Smooth muscle cell (in vitro differentiated cells): ENCODE measurements around the gene CX3CR1. TPM values are rescaled to one million over a fixed set of nuclear protein-coding genes. Genes with fewer than 3 reads are reported as not detected.

Experiments
- DNase-seq: peaks from one replicate; lab custom pipeline; 2025; ENCODE audit not compliant: unreplicated experiment; lab: John Stamatoyannopoulos, UW
- H2AFZ ChIP-seq: fragments of 200-600 bp; sonication (generic); 2 replicates; pipeline ENCODE4 v1.6.0; 2016; ENCODE audit warnings: antibody characterized with exemption, low read depth, mild to moderate bottlenecking
- H3F3A ChIP-seq: fragments of 200-600 bp; sonication (generic); 2 replicates; pipeline ENCODE4 v1.6.0; 2017; ENCODE audit warnings: antibody characterized with exemption, low read depth
- H3K27ac ChIP-seq: fragments of 200-600 bp; sonication (generic); 2 replicates; pipeline ENCODE4 v1.5.1; 2016; ENCODE audit warnings: low read depth, mild to moderate bottlenecking
- H3K27me3 ChIP-seq: fragments of 200-600 bp; sonication (generic); 2 replicates; pipeline ENCODE4 v1.6.1; 2016; ENCODE audit warnings: low read depth, mild to moderate bottlenecking
- H3K36me3 ChIP-seq: fragments of 200-600 bp; sonication (generic); 2 replicates; pipeline ENCODE4 v1.5.1; 2016; ENCODE audit warnings: low read depth
- H3K4me1 ChIP-seq: fragments of 200-600 bp; sonication (generic); 2 replicates; pipeline ENCODE4 v1.5.1; 2016; ENCODE audit warnings: low read depth
- H3K4me2 ChIP-seq: fragments of 200-600 bp; sonication (generic); 2 replicates; pipeline ENCODE4 v1.6.0; 2016; ENCODE audit warnings: mild to moderate bottlenecking
- H3K4me3 ChIP-seq: fragments of 200-600 bp; sonication (generic); 2 replicates; pipeline ENCODE4 v1.5.1; 2016; ENCODE audit warnings: mild to moderate bottlenecking
- H3K79me2 ChIP-seq: fragments of 200-600 bp; sonication (generic); 2 replicates; pipeline ENCODE4 v1.6.0; 2016; ENCODE audit warnings: low read depth, mild to moderate bottlenecking
- H3K9ac ChIP-seq: fragments of 200-600 bp; sonication (generic); 2 replicates; pipeline ENCODE4 v1.6.0; 2016; ENCODE audit warnings: low read depth
- H3K9me3 ChIP-seq: fragments of 200-600 bp; sonication (generic); replicated peaks from 2 replicates; pipeline ENCODE4 v1.5.1; 2016; ENCODE audit warnings: low read depth
- H4K20me1 ChIP-seq: fragments of 200-600 bp; sonication (generic); 2 replicates; pipeline ENCODE4 v1.6.0; 2016; ENCODE audit warnings: low read depth
- WGBS: methylation state at CpG from one replicate; pipeline ENCODE4 v1.1.7; 2016; ENCODE audit warnings: low lambda C conversion rate; 5-methylcytosine and 5-hydroxymethylcytosine counted together
- polyA plus RNA-seq: library from polyadenylated mRNA; unstranded; fragments of >200 nt; fragmentation: Nextera tagmentation; extraction: Ambion mirVana; gene quantifications from 2 replicates; pipeline ENCODE4 v1.2.1, GENCODE V29; 2016
- total RNA-seq: library from RNA; depleted of rRNA; stranded (reverse); fragments of >200 nt; gene quantifications from 2 replicates; pipeline ENCODE4 v1.2.3, GENCODE V29; 2014
- TF ChIP-seq, protein P1 (sequence below): fragments of 200-600 bp; sonication (generic); IDR thresholded peaks from 2 replicates; pipeline ENCODE4 v1.5.1; 2017; ENCODE audit warnings: borderline replicate concordance, mild to moderate bottlenecking, antibody characterized with exemption; ENCODE audit not compliant: insufficient read depth, poor library complexity, severe bottlenecking

Gene CX3CR1
- total and polyA plus RNA-seq, 2 experiments from 2014 or later, result not detected

GRCh38 chr3:39288300-39288808, 8.5 kb upstream of the CX3CR1 start:
- Histone ChIP-seq H3K4me2 (no peak overlapping the region), H3K4me3 (no peak overlapping the region), H3K36me3 (no peaks in the 10 kb centered on the region), H3K9ac (no peak overlapping the region), H3K9me3 (no peaks in the 10 kb centered on the region), H3F3A (no peaks in the 10 kb centered on the region), H2AFZ (no peak overlapping the region), H3K79me2 (no peaks in the 10 kb centered on the region), H4K20me1 (no peaks in the 10 kb centered on the region), H3K27me3 (no peaks in the 10 kb centered on the region), H3K27ac (no peak overlapping the region), H3K4me1 (no peaks in the 10 kb centered on the region)
- peak; percentile 9 for DNase-seq
- 32% methylated on average over 3 of the region's 3 CpGs for WGBS
- TF ChIP-seq, protein P1, sequence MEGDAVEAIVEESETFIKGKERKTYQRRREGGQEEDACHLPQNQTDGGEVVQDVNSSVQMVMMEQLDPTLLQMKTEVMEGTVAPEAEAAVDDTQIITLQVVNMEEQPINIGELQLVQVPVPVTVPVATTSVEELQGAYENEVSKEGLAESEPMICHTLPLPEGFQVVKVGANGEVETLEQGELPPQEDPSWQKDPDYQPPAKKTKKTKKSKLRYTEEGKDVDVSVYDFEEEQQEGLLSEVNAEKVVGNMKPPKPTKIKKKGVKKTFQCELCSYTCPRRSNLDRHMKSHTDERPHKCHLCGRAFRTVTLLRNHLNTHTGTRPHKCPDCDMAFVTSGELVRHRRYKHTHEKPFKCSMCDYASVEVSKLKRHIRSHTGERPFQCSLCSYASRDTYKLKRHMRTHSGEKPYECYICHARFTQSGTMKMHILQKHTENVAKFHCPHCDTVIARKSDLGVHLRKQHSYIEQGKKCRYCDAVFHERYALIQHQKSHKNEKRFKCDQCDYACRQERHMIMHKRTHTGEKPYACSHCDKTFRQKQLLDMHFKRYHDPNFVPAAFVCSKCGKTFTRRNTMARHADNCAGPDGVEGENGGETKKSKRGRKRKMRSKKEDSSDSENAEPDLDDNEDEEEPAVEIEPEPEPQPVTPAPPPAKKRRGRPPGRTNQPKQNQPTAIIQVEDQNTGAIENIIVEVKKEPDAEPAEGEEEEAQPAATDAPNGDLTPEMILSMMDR, result peak; percentile 95

GRCh38 chr3:39287216-39288164, 7.7 kb upstream of the CX3CR1 start:
- H3F3A ChIP-seq, result no peaks in the 10 kb centered on the region
- DNase-seq, result no peak

DNA sequence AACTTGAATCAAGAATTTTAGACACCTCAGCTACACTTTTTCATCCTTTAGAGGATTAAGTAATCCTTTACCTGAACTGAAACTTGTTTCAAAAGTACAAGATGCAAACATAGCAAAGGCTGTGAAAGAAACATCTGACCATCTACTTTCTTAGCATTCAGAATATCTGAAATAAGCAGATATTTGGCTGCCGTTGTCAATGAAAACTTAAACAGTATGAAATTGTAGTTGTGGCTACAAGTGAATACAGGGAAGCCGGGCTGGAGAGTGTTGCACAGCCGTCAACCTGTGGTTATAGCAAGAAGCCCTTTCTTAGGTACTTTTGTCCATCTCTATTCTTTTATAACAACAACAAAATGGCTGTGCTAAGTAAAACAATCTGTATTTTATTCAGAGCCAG, 6.9 kb upstream of the CX3CR1 start:
- no peak for DNase-seq
- no peaks in the 10 kb centered on the region for H4K20me1 ChIP-seq
- H3K9me3 ChIP-seq, result no peaks in the 10 kb centered on the region
- no peaks in the 10 kb centered on the region for H3K36me3 ChIP-seq
- no peaks in the 10 kb centered on the region for H3F3A ChIP-seq
- TF ChIP-seq, protein P1, result no peak
- H3K4me3 ChIP-seq, result no peak overlapping the region
- H3K27ac ChIP-seq, result no peak overlapping the region
- H3K4me1 ChIP-seq, result no peaks in the 10 kb centered on the region
- H3K4me2 ChIP-seq, result no peak overlapping the region
- no peak overlapping the region for H3K9ac ChIP-seq
- H3K27me3 ChIP-seq, result no peaks in the 10 kb centered on the region
- no peaks in the 10 kb centered on the region for H3K79me2 ChIP-seq
- 97% methylated on average over 3 of the region's 3 CpGs for WGBS
- no peak overlapping the region for H2AFZ ChIP-seq

More at GRCh38 chr3:39287216-39288164, 7.7 kb upstream of the CX3CR1 start:
- Histone ChIP-seq H3K27ac (no peak overlapping the region), H3K79me2 (no peaks in the 10 kb centered on the region), H3K27me3 (no peaks in the 10 kb centered on the region), H3K9ac (no peak overlapping the region), H3K4me2 (no peak overlapping the region), H3K36me3 (no peaks in the 10 kb centered on the region), H3K9me3 (no peaks in the 10 kb centered on the region), H3K4me1 (no peaks in the 10 kb centered on the region), H4K20me1 (no peaks in the 10 kb centered on the region), H3K4me3 (no peak overlapping the region), H2AFZ (no peak overlapping the region)
- TF ChIP-seq, protein P1, result no peak
- 73% methylated on average over 8 of the region's 8 CpGs for whole genome bisulfite sequencing

GRCh38 chr3:39285332-39285731, 5.5 kb upstream of the CX3CR1 start:
- H3K9me3 ChIP-seq, result no peaks in the 10 kb centered on the region
- H4K20me1 ChIP-seq, result no peaks in the 10 kb centered on the region
- H3K4me1 ChIP-seq, result no peaks in the 10 kb centered on the region
- no peak for DNase-seq
- no peak overlapping the region for H3K9ac ChIP-seq
- no peaks in the 10 kb centered on the region for H3F3A ChIP-seq
- H3K36me3 ChIP-seq, result no peaks in the 10 kb centered on the region
- H2AFZ ChIP-seq, result no peak overlapping the region
- TF ChIP-seq, protein P1, result no peak
- no peaks in the 10 kb centered on the region for H3K27me3 ChIP-seq
- H3K79me2 ChIP-seq, result no peaks in the 10 kb centered on the region
- no peak overlapping the region for H3K27ac ChIP-seq
- H3K4me2 ChIP-seq, result no peak overlapping the region
- H3K4me3 ChIP-seq, result no peak overlapping the region
